B cell (primary cell): ENCODE results near the gene FAM24B. TPM values are rescaled to one million over a fixed set of nuclear protein-coding genes. Genes with fewer than 3 reads are reported as not detected.
"Not testable (repeated sequence)": the region's sequence is repeated elsewhere in the genome, so short reads cannot be mapped to it uniquely, and the experiment has no call there.

Source experiments
- ATAC-seq: fragments of 200-7000 bp; cut with Tn5 transposase; one replicate; pipeline ENCODE4 v1.10.0; 2021; ENCODE audit warnings: low read depth, mild to moderate bottlenecking, moderate number of reproducible peaks, moderate library complexity
- CTCF ChIA-PET: fragments of 350-600 bp; sonication (Branson Sonifier 250); formaldehyde crosslinking; loops from one replicate; lab custom pipeline; 2021; ENCODE audit warnings: antibody characterized with exemption, inconsistent platforms; lab: Charles Lee
- POLR2A ChIA-PET: fragments of 350-600 bp; sonication (Branson Sonifier 250); formaldehyde crosslinking; loops from one replicate; lab custom pipeline; 2021; ENCODE audit warnings: antibody characterized with exemption; lab: Charles Lee
- DNase-seq: peaks from one replicate; pipeline ENCODE4 v3.0.0; 2013
- H2AFZ ChIP-seq: 2 replicates; pipeline ENCODE4 v1.6.1; 2012; ENCODE audit warnings: mild to moderate bottlenecking, low read depth, low read length; ENCODE audit not compliant: insufficient read depth, poor library complexity, severe bottlenecking
- H3K27ac ChIP-seq, 2 donors: 1 replicate in 1 of 2; 2 replicates in 1 of 2; pipeline ENCODE4 v1.5.1; 2012 to 2013; ENCODE audit warnings: low read length in 2 of 2, mild to moderate bottlenecking in 2 of 2, moderate library complexity in 1 of 2
- H3K27me3 ChIP-seq, 4 experiments: fragments of 200-600 bp in 1 of 4; sonication (generic) in 1 of 4; replicated peaks in 1 of 4; 1 replicate in 2 of 4; 2 replicates in 2 of 4; pipeline versions ENCODE4 v1.6.1 to v1.7.0; 2013 to 2016; ENCODE audit warnings: low read length in 3 of 4, mild to moderate bottlenecking in 2 of 4, mixed read lengths in 1 of 4, moderate library complexity in 1 of 4; ENCODE audit not compliant: insufficient read depth in 4 of 4, control insufficient read depth in 3 of 4; ENCODE audit errors: control extremely low read depth in 1 of 4
- H3K36me3 ChIP-seq, 2 experiments: replicated peaks in 1 of 2; 1 replicate in 1 of 2; 2 replicates in 1 of 2; pipeline versions ENCODE4 v1.6.1 to v1.7.1; 2013; ENCODE audit warnings: low read length in 1 of 2; ENCODE audit not compliant: insufficient read depth in 2 of 2, control insufficient read depth in 1 of 2; ENCODE audit errors: control extremely low read depth in 1 of 2, extremely low read depth in 1 of 2
- H3K4me1 ChIP-seq, 2 donors: fragments of 200-600 bp in 1 of 2; sonication (generic) in 1 of 2; 1 replicate in 1 of 2; 2 replicates in 1 of 2; pipeline versions ENCODE4 v1.5.1 to v1.6.1; 2013 to 2017; ENCODE audit warnings: low read length in 2 of 2; ENCODE audit not compliant: control insufficient read depth in 2 of 2, insufficient read depth in 2 of 2
- H3K4me2 ChIP-seq: replicated peaks from 2 replicates; pipeline ENCODE3; 2012; ENCODE audit warnings: mild to moderate bottlenecking, low read depth, low read length; ENCODE audit not compliant: poor library complexity, severe bottlenecking
- H3K4me3 ChIP-seq, 5 experiments: fragments of 200-600 bp in 1 of 5; sonication (generic) in 1 of 5; 1 replicate in 3 of 5; 2 replicates in 2 of 5; pipeline versions ENCODE4 v1.5.1 to v1.7.0; 2011 to 2016; ENCODE audit warnings: low read length in 4 of 5, mild to moderate bottlenecking in 4 of 5, low read depth in 2 of 5, control low read depth in 1 of 5, moderate library complexity in 1 of 5; ENCODE audit not compliant: insufficient read depth in 1 of 5; ENCODE audit errors: control extremely low read depth in 1 of 5, extremely low read depth in 1 of 5
- H3K79me2 ChIP-seq: fragments of 200-600 bp; sonication (generic); one replicate; pipeline ENCODE4 v1.6.0; 2016; ENCODE audit warnings: low read length; ENCODE audit not compliant: control insufficient read depth, insufficient read depth
- H3K9ac ChIP-seq: fragments of 200-600 bp; sonication (generic); 2 replicates; pipeline ENCODE4 v1.6.1; 2017; ENCODE audit warnings: mild to moderate bottlenecking, low read length, moderate library complexity
- H3K9me3 ChIP-seq, 3 donors: one replicate each; pipeline versions ENCODE4 v1.6.1 to v1.7.1; 2013; ENCODE audit warnings: low read length in 2 of 3; ENCODE audit not compliant: control insufficient read depth in 2 of 3, insufficient read depth in 1 of 3; ENCODE audit errors: control extremely low read depth in 1 of 3
- H4K20me1 ChIP-seq: 2 replicates; pipeline ENCODE4 v1.6.0; 2012; ENCODE audit warnings: mild to moderate bottlenecking, low read length; ENCODE audit not compliant: insufficient read depth, control insufficient read depth, poor library complexity, severe bottlenecking
- H3K27ac Mint-ChIP-seq: one replicate; pipeline ENCODE4 v1.8.0; 2021; ENCODE audit warnings: mixed read lengths
- H3K27me3 Mint-ChIP-seq: one replicate; pipeline ENCODE4 v1.8.0; 2021; ENCODE audit warnings: mixed read lengths
- H3K4me1 Mint-ChIP-seq: one replicate; pipeline ENCODE4 v1.8.0; 2021; ENCODE audit warnings: mixed read lengths
- H3K4me3 Mint-ChIP-seq: one replicate; pipeline ENCODE4 v1.8.0; 2021; ENCODE audit warnings: mixed read lengths
- H3K9me3 Mint-ChIP-seq: one replicate; pipeline ENCODE4 v1.8.0; 2022; ENCODE audit warnings: mixed read lengths; ENCODE audit not compliant: insufficient read depth
- CTCF ChIP-seq: fragments of 200-600 bp; IDR thresholded peaks from one replicate; pipeline ENCODE4 v1.8.0; 2022; ENCODE audit warnings: antibody characterized with exemption, mild to moderate bottlenecking
- EZH2 ChIP-seq: IDR thresholded peaks from 2 replicates; pipeline ENCODE4 v1.6.1; 2012; ENCODE audit warnings: borderline replicate concordance, low read depth, mild to moderate bottlenecking, moderate library complexity, low read length; ENCODE audit not compliant: insufficient read depth, poor library complexity, severe bottlenecking
- WGBS: methylation state at CpG from one replicate; pipeline ENCODE4 v1.1.5; 2013; ENCODE audit warnings: missing lambda C conversion rate; ENCODE audit not compliant: insufficient coverage; 5-methylcytosine and 5-hydroxymethylcytosine counted together
- intact Hi-C: fragments of 100-400 bp; cut with micrococcal nuclease; formaldehyde crosslinking; loops from one replicate; pipeline ENCODE4 v1.10.0; 2022
- polyA plus RNA-seq: library from polyadenylated mRNA; depleted of rRNA; stranded (reverse); fragments of >200 nt; gene quantifications from 2 replicates; pipeline ENCODE4 v1.2.3, GENCODE V29; 2012
- total RNA-seq, 2 donors: library from RNA; stranded (reverse); fragments of 120-200 nt in 1 of 2; gene quantifications; 1 replicate in 1 of 2; 2 replicates in 1 of 2; pipeline versions ENCODE4 v1.2.3 to v1.2.4, GENCODE V29; 2013 to 2022

FAM24B gene
- total and polyA plus RNA-seq, 2 donors (not counting 1 experiment from before 2014, with no cell fraction given): 12.5 to 23.4 TPM

- DNase-seq (no peak), ATAC-seq (no peak)
- no peak overlapping the region for H3K4me3 Mint-ChIP-seq
- H3K4me1 Mint-ChIP-seq: peaks cover 42% of the 10 kb centered on the region
- H3K27me3 Mint-ChIP-seq: no peaks in the 10 kb centered on the region
- WGBS: 89% methylated on average over 1 of the region's 1 CpG
- Histone ChIP-seq H3K27ac (no peak overlapping the region), H3K9ac (no peak overlapping the region), H3K4me1 (peaks cover 4% of the 10 kb centered on the region in 2 donors), H3K4me2 (no peak overlapping the region), H3K36me3 (no peaks in the 10 kb centered on the region), H4K20me1 (no peaks in the 10 kb centered on the region), H3K4me3 (no peak overlapping the region), H3K27me3 (no peaks in the 10 kb centered on the region), H2AFZ (no peak overlapping the region), H3K9me3 (no peaks in the 10 kb centered on the region), H3K79me2 (peaks cover 5% of the 10 kb centered on the region)
- intact Hi-C loops: no loop called here
- H3K9me3 Mint-ChIP-seq: no peaks in the 10 kb centered on the region
- POLR2A ChIA-PET: no interaction called here
- no peak overlapping the region for H3K27ac Mint-ChIP-seq
- no peak for TF ChIP-seq EZH2
- TF ChIP-seq CTCF: no peak
- CTCF ChIA-PET: no interaction called here
These were observed 17.6 kb downstream of the FAM24B start for GRCh38 chr10:122861711-122862161.

- TF ChIP-seq CTCF (no peak), EZH2 (no peak)
- Histone ChIP-seq H3K4me2 (no peak overlapping the region), H4K20me1 (no peaks in the 10 kb centered on the region), H3K9me3 (no peaks in the 10 kb centered on the region), H3K4me3 (no peak overlapping the region), H3K4me1 (peaks cover 4% of the 10 kb centered on the region in 2 donors), H3K36me3 (peaks cover 0 to 5% of the 10 kb centered on the region in 2 experiments), H2AFZ (no peak overlapping the region), H3K9ac (no peak overlapping the region), H3K27me3 (no peaks in the 10 kb centered on the region), H3K79me2 (peaks cover 5% of the 10 kb centered on the region), H3K27ac (no peak overlapping the region)
- ATAC-seq (no peak), DNase-seq (no peak)
- POLR2A ChIA-PET: no interaction called here
- WGBS: 13% methylated on average over 1 of the region's 1 CpG
- no peaks in the 10 kb centered on the region for H3K27me3 Mint-ChIP-seq
- H3K27ac Mint-ChIP-seq: no peak overlapping the region
- intact Hi-C loops: no loop called here
- H3K9me3 Mint-ChIP-seq: no peaks in the 10 kb centered on the region
- CTCF ChIA-PET: no interaction called here
- H3K4me1 Mint-ChIP-seq: peaks cover 34% of the 10 kb centered on the region
- no peak overlapping the region for H3K4me3 Mint-ChIP-seq
These were observed 19.9 kb downstream of the FAM24B start for GRCh38 chr10:122859527-122859926.

DNA sequence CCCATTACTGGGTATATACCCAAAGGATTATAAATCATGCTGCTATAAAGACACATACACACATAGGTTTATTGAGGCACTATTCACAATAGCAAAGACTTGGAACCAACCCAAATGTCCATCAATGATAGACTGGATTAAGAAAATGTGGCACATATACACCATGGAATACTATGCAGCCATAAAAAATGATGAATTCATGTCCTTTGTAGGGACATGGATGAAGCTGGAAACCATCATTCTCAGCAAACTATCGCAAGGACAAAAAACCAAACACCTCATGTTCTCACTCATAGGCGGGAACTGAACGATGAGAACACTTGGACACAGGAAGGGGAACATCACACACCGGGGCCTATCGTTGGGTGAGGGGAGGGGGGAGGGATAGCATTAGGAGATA, 21.3 kb downstream of the FAM24B start:
- peaks cover 28% of the 10 kb centered on the region for H3K4me1 Mint-ChIP-seq
- DNase-seq, CTCF ChIA-PET, H3K4me3 ChIP-seq, H3K27me3 Mint-ChIP-seq, H3K27me3 ChIP-seq, H3K4me2 ChIP-seq, ATAC-seq, H3K27ac Mint-ChIP-seq, POLR2A ChIA-PET, H4K20me1 ChIP-seq, H3K4me3 Mint-ChIP-seq, H3K4me1 ChIP-seq, H3K9me3 ChIP-seq, intact Hi-C loops, H3K9ac ChIP-seq, H3K79me2 ChIP-seq, H3K9me3 Mint-ChIP-seq, H3K27ac ChIP-seq, H2AFZ ChIP-seq: not testable (repeated sequence)
- H3K36me3 ChIP-seq: peaks cover 0 to 15% of the 10 kb centered on the region in 2 experiments
- no CpG with 5 or more reads among the region's 5 CpGs for WGBS
